ENCODE results near the gene LSAMP. TPM values are rescaled to one million over a fixed set of nuclear protein-coding genes. Genes with fewer than 3 reads are reported as not detected.

The LSAMP gene
- total RNA-seq, 1 experiment from 2014 or later, result 5.7 TPM

GRCh38 chr3:116408473-116408872 lies 36.8 kb downstream of the LSAMP start (continued):
- TF ChIP-seq ZNF671 (CRISPR knock-in tag; IDR thresholded peaks at IDR 0.05), result no peak
- TF ChIP-seq FOXK1 (CRISPR knock-in tag; IDR thresholded peaks at IDR 0.05), result no peak
- TF ChIP-seq ATF1 (CRISPR knock-in tag; IDR thresholded peaks at IDR 0.05), result no peak
- TF ChIP-seq JUN (CRISPR knock-in tag; IDR thresholded peaks at IDR 0.05), result no peak
- TF ChIP-seq RELA (CRISPR knock-in tag; IDR thresholded peaks at IDR 0.05; ENCODE audit: borderline replicate concordance), result no peak
- no peak for TF ChIP-seq MLX (CRISPR knock-in tag; IDR thresholded peaks at IDR 0.05)
- no peak for TF ChIP-seq SMAD3 (CRISPR knock-in tag; IDR thresholded peaks at IDR 0.05; ENCODE audit: borderline replicate concordance)
- TF ChIP-seq ZNF219 (CRISPR knock-in tag; IDR thresholded peaks at IDR 0.05; ENCODE audit: borderline replicate concordance), result no peak
- TF ChIP-seq, protein P1, sequence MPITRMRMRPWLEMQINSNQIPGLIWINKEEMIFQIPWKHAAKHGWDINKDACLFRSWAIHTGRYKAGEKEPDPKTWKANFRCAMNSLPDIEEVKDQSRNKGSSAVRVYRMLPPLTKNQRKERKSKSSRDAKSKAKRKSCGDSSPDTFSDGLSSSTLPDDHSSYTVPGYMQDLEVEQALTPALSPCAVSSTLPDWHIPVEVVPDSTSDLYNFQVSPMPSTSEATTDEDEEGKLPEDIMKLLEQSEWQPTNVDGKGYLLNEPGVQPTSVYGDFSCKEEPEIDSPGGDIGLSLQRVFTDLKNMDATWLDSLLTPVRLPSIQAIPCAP (CRISPR knock-in tag; IDR thresholded peaks at IDR 0.05), result no peak

DNA sequence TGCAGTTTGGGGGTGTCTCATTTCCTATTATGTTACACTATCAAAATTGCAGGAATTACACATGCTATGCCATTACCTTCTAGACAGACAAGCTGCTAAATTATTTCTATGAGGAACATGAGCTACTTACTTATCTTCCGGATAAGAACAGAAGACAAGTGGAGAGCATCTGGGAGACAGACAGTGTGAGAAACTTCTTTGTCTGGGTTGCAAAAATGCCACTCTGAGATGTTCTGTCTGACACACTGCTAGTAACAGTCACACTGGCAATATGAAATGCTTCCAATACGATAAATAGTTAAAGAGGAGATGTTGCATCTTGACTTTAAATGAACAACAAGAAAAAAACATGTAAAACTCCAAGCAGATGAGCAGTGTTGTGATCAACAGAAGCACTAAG lies 40.1 kb downstream of the LSAMP start:
- TF ChIP-seq, protein P2, sequence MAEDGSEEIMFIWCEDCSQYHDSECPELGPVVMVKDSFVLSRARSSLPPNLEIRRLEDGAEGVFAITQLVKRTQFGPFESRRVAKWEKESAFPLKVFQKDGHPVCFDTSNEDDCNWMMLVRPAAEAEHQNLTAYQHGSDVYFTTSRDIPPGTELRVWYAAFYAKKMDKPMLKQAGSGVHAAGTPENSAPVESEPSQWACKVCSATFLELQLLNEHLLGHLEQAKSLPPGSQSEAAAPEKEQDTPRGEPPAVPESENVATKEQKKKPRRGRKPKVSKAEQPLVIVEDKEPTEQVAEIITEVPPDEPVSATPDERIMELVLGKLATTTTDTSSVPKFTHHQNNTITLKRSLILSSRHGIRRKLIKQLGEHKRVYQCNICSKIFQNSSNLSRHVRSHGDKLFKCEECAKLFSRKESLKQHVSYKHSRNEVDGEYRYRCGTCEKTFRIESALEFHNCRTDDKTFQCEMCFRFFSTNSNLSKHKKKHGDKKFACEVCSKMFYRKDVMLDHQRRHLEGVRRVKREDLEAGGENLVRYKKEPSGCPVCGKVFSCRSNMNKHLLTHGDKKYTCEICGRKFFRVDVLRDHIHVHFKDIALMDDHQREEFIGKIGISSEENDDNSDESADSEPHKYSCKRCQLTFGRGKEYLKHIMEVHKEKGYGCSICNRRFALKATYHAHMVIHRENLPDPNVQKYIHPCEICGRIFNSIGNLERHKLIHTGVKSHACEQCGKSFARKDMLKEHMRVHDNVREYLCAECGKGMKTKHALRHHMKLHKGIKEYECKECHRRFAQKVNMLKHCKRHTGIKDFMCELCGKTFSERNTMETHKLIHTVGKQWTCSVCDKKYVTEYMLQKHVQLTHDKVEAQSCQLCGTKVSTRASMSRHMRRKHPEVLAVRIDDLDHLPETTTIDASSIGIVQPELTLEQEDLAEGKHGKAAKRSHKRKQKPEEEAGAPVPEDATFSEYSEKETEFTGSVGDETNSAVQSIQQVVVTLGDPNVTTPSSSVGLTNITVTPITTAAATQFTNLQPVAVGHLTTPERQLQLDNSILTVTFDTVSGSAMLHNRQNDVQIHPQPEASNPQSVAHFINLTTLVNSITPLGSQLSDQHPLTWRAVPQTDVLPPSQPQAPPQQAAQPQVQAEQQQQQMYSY (CRISPR knock-in tag; IDR thresholded peaks at IDR 0.05), result no peak
- TF ChIP-seq ZMAT4 (CRISPR knock-in tag; IDR thresholded peaks at IDR 0.05), result no peak
- no peak for TF ChIP-seq CREB1 (CRISPR knock-in tag; IDR thresholded peaks at IDR 0.05)
- no peak for TF ChIP-seq ZNF396 (CRISPR knock-in tag; IDR thresholded peaks at IDR 0.05; ENCODE audit: borderline replicate concordance)
- TF ChIP-seq ZNF423 (CRISPR knock-in tag; IDR thresholded peaks at IDR 0.05), result no peak
- no peak for TF ChIP-seq ZNF416 (CRISPR knock-in tag; IDR thresholded peaks at IDR 0.05)
- TF ChIP-seq FOXP4 (CRISPR knock-in tag; IDR thresholded peaks at IDR 0.05), result no peak
- TF ChIP-seq ZNF232 (CRISPR knock-in tag; IDR thresholded peaks at IDR 0.05), result no peak
- TF ChIP-seq MXD4 (CRISPR knock-in tag; IDR thresholded peaks at IDR 0.05; ENCODE audit: borderline replicate concordance), result no peak
- no peak for TF ChIP-seq GTF2I (CRISPR knock-in tag; conservative IDR thresholded peaks at IDR 0.05)
- no peak for TF ChIP-seq ZNF317 (CRISPR knock-in tag; IDR thresholded peaks at IDR 0.05; ENCODE audit: borderline replicate concordance, low read depth)
- TF ChIP-seq, protein P3, sequence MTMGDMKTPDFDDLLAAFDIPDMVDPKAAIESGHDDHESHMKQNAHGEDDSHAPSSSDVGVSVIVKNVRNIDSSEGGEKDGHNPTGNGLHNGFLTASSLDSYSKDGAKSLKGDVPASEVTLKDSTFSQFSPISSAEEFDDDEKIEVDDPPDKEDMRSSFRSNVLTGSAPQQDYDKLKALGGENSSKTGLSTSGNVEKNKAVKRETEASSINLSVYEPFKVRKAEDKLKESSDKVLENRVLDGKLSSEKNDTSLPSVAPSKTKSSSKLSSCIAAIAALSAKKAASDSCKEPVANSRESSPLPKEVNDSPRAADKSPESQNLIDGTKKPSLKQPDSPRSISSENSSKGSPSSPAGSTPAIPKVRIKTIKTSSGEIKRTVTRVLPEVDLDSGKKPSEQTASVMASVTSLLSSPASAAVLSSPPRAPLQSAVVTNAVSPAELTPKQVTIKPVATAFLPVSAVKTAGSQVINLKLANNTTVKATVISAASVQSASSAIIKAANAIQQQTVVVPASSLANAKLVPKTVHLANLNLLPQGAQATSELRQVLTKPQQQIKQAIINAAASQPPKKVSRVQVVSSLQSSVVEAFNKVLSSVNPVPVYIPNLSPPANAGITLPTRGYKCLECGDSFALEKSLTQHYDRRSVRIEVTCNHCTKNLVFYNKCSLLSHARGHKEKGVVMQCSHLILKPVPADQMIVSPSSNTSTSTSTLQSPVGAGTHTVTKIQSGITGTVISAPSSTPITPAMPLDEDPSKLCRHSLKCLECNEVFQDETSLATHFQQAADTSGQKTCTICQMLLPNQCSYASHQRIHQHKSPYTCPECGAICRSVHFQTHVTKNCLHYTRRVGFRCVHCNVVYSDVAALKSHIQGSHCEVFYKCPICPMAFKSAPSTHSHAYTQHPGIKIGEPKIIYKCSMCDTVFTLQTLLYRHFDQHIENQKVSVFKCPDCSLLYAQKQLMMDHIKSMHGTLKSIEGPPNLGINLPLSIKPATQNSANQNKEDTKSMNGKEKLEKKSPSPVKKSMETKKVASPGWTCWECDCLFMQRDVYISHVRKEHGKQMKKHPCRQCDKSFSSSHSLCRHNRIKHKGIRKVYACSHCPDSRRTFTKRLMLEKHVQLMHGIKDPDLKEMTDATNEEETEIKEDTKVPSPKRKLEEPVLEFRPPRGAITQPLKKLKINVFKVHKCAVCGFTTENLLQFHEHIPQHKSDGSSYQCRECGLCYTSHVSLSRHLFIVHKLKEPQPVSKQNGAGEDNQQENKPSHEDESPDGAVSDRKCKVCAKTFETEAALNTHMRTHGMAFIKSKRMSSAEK (CRISPR knock-in tag; IDR thresholded peaks at IDR 0.05; ENCODE audit: borderline replicate concordance), result no peak
- no peak for TF ChIP-seq ELF4 (CRISPR knock-in tag; IDR thresholded peaks at IDR 0.05; ENCODE audit: low read depth)
- TF ChIP-seq CBFB (CRISPR knock-in tag; IDR thresholded peaks at IDR 0.05; ENCODE audit: low read depth), result no peak
- TF ChIP-seq NFYB (CRISPR knock-in tag; conservative IDR thresholded peaks at IDR 0.05; ENCODE audit: low read depth), result no peak
- no peak for TF ChIP-seq ETV6 (CRISPR knock-in tag; IDR thresholded peaks at IDR 0.05)
- no peak for TF ChIP-seq SMAD4 (CRISPR knock-in tag; IDR thresholded peaks at IDR 0.05)
- no peak overlapping the region for H3K27ac Mint-ChIP-seq
- DNase-seq (ENCODE audit: low spot score) (no peak), ATAC-seq (no peak)
- H3K27me3 Mint-ChIP-seq (ENCODE audit: low read depth), result no peaks in the 10 kb centered on the region
- ChIA-PET POLR2A (no interaction called here), CTCF (no interaction called here)
- H3K9me3 Mint-ChIP-seq, result no peaks in the 10 kb centered on the region
- H3K4me1 Mint-ChIP-seq, result peaks cover 12% of the 10 kb centered on the region
- no peaks in the 10 kb centered on the region for H3K36me3 Mint-ChIP-seq
- H3K4me3 Mint-ChIP-seq, result no peak overlapping the region
